HG02642 (cell line): Measurements from ENCODE around the gene LONP2.

ENCODE experiments used
- ATAC-seq: cut with Tn5 transposase; IDR thresholded peaks from one replicate; pipeline ENCODE4 v1.9.1; 2021; ENCODE audit warnings: mild to moderate bottlenecking; ENCODE audit not compliant: unreplicated experiment, poor library complexity

The LONP2 gene

DNA sequence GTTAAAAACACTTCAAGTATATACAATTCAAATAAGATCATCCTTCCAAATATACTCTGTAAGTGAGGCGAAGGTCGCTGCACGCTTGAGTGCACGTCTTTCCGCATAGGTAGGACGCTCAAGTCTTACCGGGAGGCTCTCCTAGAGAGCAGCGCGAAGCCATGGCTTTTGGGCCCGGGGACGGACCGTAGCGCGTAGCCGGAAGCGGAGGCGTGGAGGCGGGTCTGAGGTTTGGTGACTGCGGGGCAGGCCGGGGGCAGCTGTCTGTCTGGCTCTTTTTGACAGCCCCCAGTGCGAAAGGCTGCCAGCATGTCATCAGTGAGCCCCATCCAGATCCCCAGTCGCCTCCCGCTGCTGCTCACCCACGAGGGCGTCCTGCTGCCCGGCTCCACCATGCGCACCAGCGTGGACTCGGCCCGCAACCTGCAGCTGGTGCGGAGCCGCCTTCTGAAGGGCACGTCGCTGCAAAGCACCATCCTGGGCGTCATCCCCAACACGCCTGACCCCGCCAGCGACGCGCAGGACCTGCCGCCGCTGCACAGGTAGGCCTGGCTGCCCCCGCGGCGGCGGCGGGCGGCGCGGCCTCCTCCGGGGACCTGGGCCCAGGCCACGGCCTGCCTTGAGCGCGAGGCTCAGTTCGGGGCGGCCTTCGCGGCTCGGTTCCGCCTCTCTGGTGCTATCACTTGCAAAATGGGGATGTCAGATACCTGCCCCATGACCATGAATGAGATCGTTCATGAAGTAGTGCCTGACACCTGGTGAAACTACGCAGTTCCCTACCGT, at the start of gene LONP2:
Gene LONP2, plus strand, starts transcription at position 221 of the 783 bp plus-strand sequence. Its CDS starts 89 bp downstream, at position 310.
- peak; percentile 96 for ATAC-seq

DNA sequence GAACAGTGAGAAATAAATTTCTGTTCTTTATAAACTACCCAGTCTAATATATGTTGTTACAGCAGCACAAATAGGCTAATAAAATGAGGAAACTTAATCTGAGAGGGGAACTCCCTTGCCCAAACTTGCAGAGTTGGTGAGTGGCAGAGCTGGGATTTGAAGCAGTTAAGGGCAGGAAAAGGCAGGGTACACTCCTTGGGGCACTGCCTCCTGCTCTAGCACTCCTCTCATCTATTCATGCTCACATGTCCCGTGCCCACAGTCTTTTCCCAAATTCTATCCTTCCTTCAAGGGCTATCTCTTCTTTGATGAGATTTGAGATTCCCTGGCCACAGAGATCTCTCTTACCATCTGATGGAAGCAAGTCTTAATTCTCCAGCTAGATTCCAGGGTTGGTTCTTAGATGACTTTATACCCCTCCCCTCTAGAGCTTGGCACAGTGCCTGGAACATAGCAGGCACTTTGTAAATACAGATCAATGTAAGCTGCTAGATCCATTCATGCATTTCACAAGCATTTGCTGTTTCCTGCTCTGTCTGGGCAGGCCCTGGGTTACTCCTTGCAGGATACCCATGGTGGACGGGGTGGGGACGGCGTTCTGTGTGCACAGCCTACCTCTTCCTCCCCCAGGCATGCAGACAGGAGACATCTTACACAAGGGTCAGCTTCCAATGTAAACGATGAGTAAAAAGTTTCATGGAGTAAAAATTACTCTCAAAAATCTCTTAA, 49.1 kb upstream of the LONP2 start:
- no peak for ATAC-seq

DNA sequence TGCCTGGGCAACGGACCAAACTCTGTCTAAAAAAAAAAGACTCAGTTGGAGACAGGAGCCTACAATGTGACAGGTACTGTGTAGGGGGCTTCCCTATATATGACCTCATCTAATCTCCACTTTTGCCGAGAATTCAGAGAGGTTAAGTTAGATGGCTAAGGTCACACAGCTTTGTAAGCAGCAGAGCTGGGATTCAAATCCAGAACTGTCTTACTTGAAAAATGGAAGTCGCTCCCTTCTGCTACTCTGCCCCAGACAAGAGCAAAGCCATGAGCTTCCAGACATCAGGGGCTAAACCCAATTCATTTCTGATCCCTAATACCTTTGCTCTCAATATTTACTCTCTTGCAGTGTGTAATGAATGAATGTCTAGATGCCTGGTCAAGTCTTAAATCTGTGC, 46.8 kb upstream of the LONP2 start:
- no peak for ATAC-seq

DNA sequence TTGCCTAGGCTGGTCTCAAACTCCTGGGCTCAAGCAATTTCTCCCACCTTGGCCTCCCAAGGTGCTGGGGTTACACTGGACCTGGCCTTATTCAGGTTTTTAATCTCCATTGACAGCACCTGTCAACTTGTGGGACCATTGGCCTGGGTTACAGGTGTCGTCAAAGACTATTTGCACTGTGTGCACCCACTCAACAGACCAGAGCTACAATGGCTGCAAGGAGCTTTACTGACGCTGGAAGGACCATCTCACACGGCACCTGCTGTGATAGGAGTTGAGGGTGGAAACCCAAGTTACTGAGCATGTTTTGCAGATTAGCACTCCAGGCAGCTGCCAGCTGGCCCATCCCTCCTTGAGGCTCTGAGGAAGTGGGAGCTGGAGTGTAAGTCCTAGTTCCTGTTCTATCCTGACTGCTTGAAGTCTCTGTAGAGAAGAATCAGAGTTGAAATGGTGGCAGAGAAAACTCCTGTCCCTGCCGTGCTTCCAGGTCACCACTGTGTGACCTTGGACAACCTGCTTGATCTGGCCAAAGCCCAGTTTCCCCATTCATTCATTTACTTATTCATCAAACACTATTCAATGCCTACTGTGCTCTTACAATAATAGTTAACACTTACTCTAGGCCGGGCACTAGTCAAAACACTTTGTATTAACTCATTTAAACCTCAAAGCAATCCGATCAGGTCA, 42.4 kb upstream of the LONP2 start:
- ATAC-seq, result no peak

DNA sequence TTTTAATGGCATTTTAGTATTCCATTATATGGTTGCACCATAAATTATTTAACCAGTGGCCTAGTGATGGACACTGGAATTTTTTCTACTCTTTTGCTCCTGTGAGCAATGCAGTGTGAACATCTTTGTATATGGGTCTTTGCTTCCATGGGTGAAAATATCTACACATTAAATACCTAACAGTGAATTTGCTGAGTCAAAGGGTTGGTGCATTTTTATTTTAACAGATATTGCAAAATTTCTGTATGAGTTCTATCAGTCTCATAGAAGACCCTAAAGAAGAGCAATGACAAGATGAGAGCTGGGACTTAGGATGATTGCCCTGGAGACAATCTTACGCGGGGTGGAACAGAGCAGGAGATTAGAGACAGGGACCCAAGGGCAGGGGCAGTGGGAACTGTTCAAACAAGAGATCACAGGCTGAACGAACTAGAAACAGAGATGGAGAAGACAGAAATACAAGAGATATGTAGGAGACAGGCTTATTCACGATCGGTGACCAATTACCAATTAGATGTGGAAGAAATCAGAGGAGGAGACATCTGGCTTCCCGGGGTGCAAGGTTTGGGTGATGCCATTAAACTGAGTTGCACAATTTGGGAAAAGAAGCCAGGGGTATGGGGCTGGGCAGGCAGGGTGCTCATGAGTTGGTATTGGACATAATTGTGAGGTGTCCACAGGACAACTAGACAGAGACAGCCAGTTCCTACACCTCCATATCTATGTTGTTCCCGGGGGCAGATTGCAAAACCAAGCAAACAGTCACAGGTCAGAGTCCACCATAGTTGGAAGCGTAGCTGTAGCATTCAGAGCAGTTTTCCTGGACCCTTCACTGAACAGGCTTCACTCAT, 39.9 kb upstream of the LONP2 start:
- no peak for ATAC-seq

- no peak for ATAC-seq
Observed at GRCh38 chr16:48204825-48205151, 39.3 kb upstream of the LONP2 start.

DNA sequence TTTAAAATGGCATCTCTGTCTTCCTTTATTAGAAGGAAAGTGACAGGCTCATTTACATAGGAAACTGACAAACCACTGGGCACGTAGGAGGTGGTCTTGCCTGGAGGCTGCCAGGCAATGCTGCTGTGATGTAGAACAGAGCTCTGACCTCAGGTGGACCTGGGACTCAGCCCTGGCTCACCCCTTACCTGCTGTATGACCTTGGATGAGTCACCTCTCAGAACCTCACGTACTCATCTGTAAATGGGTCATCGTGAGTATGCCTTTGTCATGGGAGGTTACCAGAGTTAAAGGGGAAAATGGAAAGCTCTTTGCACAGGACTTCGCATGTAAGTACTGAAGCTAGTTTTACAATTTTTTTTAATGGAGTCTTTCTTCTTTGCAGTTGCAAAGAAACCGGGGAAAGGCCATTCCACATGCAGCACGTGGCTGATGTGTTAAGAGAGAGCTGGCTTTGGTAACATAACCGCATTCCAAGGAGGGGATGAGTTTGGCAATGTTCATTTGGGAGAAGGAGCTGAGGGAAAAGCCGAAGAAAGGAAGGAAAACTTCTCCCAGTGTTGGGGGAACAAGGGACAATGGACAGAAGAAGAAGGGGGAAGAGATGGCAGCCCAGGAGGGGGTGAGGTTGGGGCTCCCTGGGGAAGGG, 37.4 kb upstream of the LONP2 start:
- no peak for ATAC-seq

- ATAC-seq, result no peak
Observed at GRCh38 chr16:48210747-48211146, 33.4 kb upstream of the LONP2 start.

DNA sequence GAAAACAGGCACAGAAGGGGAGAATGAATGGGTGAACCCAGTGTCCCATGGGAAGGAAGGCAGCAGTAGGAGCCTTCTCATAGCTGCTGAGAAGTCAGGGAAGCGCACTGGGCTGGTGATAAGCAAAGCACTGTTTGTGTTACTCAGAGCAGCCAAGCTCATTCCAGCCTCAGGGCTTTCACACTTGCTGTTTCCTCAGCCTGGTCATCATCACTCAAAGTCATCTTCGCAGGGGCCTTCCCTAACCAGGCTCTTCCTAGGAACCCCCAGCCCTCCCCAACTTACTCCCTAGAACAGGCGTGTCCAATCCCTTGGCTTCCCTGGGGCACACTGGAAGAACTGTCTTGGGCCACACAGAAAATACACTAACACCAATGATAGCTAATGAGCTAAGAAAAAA, 32.1 kb upstream of the LONP2 start:
- ATAC-seq, result no peak

GRCh38 chr16:48215738-48216137, 28.4 kb upstream of the LONP2 start:
- ATAC-seq, result no peak

DNA sequence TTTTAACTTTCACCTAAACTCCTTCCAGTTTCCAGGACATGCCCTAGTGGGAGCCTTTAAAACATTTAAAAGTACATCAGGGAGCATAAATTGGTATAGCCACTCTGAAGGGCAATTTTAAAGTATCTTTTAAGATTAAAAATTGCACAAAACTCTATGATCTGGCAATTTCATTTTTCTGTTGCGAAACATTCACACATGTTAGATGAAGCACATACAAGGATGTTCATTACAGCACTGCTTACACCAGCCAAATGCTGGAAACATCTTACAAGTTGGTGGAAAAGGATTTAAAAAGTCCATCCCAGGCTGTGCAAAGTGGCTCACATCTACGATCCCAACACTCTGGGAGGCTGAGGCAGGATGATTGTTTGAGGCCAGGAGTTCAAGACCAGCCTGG, 26.4 kb upstream of the LONP2 start:
- no peak for ATAC-seq

DNA sequence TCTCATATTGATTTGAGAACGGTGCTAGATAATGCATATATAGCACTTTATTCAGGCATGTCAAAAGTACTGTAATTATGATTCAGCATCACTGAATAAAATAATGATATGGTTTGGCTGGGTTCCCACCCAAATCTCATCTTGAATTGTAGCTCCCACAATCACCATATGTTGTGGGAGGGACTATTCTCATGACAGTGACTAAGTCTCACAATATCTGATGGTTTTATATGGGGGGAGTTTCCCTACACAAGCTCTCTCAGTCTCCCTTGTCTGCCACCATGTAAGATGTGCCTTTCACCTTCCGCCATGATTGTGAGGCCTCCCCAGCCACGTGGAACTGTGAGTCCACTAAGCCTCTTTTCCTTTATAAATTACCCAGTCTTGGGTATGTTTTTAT, 25.6 kb upstream of the LONP2 start:
- no peak for ATAC-seq

DNA sequence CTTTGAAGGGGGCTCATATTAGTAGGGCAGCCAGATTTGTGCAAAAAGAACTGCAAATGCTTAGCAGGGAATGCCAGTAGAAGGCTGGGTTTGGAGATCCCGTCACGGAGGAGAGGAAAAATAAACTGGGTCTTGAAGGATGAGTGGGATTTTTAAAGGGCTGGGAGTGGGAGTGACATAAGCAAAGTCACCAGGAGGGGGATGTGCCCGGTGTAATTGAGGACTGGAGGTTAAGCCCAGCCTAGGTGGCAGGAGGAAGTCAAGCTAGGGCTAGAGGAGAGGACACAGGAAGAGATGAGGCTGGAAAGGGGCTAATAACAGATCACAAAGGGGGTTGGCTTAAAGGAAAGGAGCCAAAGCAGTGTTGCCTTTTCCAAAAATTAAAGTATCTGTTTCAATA, 23.2 kb upstream of the LONP2 start:
- no peak for ATAC-seq

DNA sequence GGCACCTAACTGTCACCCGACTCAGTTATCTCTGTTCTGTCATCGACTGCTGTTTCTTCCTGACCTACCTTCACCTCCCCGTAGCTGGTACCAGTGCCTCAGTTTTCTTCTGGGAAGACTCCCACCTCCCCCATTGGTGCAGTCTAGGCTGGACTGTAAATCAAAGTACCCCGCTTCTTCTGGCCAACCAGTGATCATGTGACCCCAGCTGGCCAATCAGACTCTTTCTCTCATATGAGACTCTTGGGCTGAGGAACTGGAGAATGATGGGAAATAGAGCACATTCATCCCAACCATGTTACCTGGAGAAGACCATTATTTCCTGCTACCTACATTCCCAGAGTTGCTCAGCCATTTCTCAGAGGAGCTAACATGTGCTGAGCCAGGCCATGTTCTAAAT, 20.6 kb upstream of the LONP2 start:
- ATAC-seq, result no peak

DNA sequence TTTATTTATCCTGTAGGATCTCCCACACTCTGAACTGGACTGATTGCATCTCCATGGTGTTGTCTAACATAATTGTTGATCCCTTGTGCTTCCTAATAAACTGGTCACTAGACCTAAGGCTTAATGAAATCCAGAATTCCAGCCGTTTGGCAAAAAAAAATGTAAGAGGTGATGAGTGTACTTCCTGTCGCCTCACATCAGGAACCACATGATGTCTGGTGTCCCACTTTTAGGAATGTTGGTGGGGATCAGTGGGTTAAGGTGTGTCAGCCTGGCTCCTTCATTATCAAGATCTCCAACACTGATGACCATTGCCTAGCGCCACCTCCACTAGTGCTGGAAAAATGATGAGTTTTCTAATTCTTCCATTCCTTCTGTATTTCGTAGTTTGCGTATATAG, 18.6 kb upstream of the LONP2 start:
- no peak for ATAC-seq

GRCh38 chr16:48231727-48232492, 12.2 kb upstream of the LONP2 start:
- ATAC-seq, result peak; percentile 59

DNA sequence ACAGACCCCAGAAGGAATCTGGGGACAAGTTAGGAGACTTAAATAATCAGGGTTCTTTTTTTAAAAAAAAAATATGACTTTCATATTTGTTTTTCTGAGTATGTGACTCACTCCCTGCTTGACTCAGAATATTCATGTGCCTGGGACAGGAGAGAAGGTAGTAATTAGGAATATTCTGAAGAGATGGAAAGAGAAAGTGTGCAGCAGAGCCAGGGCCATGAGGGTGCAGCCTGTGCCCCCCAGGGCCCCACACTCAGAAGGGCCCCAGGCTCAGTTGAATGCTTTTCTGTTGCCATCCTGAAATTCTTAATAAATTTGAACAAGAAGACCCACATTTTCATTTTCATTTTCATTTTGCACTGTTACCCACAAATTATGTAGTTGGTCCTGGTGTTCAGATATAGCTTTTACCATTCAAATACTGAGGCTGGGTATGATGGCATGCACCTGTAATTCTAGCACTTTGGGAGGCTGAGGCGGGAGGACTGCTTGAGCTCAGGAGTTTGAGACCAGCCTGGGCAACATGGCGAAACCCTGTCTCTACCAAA, 11.5 kb upstream of the LONP2 start:
- ATAC-seq, result no peak

- ATAC-seq, result no peak
Observed at GRCh38 chr16:48234630-48235029, 9.5 kb upstream of the LONP2 start.

DNA sequence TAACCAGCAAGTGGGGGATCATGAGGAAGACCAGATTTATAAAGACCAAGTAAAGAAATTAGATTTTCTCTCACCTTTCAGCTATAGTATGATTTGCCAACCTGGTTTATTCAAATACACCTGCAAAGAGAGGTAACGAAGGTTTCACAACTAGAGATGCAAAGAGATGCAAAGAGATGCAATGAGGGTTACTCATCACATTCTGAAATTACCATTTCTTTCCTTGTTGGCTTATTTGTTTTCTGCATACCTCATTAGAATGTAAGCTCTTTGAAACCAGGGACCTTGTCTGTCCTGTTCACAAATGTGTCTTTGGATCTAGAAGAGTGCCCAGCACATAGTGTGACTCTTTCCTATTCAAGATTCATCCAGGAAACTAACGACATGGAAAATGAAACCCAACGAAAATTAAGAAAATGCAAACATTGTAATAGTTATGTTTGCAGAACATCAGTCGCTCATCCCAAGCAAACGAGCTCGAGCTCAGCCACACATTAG, 9.0 kb upstream of the LONP2 start:
- no peak for ATAC-seq
